ENCODE results near the gene SPON1.
"Not testable (repeated sequence)": the region's sequence is repeated elsewhere in the genome, so short reads cannot be mapped to it uniquely, and the experiment has no call there.

DNA sequence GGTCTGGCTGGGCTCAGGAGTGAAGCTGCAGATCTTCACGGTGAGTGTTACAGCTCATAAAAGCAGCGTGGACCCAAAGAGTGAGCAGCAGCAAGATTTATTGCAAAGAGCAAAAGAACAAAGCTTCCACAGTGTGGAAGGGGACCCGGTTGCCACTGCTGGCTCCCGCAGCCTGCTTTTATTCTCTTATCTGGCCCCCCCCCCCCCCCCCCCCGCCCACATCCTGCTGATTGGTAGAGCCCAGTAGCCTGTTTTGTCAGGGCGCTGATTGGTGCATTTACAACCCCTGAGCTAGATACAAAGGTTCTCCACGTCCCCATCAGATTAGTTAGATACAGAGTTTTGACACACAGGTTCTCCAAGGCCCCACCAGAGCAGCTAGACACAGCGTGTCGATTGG lies 128.1 kb downstream of the SPON1 start:
- TF ChIP-seq CTCF (IDR thresholded peaks at IDR 0.05); TCF7L2 (IDR thresholded peaks at IDR 0.05; ENCODE audit: low read depth, low read length); REST (IDR thresholded peaks at IDR 0.05; ENCODE audit: insufficient read depth in 1 of 2, low read depth in 2 of 2, low read length in 1 of 2); POLR2AphosphoS5 (IDR thresholded peaks at IDR 0.05; ENCODE audit: low read depth, low read length); SIN3A (IDR thresholded peaks at IDR 0.05; ENCODE audit: borderline replicate concordance, insufficient read depth, low read depth, low read length): not testable (repeated sequence)
